A673 (cell line): Measurements from ENCODE around the gene DNAJC10.

Experiments
- CTCF ChIP-seq: fragments of 300-800, 200-600 bp; sonication (generic); conservative IDR thresholded peaks from 2 replicates; pipeline ENCODE4 v1.5.1; 2017; ENCODE audit warnings: low read depth, mild to moderate bottlenecking, antibody characterized with exemption, low read length, moderate library complexity, mixed read lengths
- EZH2 ChIP-seq: fragments of 200-600 bp; sonication (generic); IDR thresholded peaks from 2 replicates; pipeline ENCODE4 v1.6.1; 2017; ENCODE audit warnings: borderline replicate concordance, low read depth, mild to moderate bottlenecking, mixed read lengths, antibody characterized with exemption, low read length; ENCODE audit not compliant: poor library complexity, severe bottlenecking

- TF ChIP-seq EZH2 (no peak), CTCF (no peak)
Measured at GRCh38 chr2:182695776-182696175, 20.3 kb upstream of the DNAJC10 start.
